ENCODE data around the gene RPL41.
"Not testable (repeated sequence)": the region's sequence is repeated elsewhere in the genome, so short reads cannot be mapped to it uniquely, and the experiment has no call there.

RPL41 gene

DNA sequence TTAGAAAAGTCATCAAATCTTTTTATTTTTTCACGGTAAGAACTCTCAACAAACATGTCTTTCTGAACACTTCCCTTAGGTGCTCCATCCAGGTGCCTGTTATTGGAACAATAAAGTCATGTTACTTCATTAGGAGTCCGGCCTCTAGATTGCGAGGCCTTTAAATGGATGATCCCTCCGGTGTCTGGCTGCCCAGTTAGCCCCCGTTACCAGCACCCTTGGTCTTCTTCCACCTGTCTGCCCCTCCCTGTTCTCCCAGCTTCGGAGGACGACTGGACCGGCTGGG, 12.7 kb upstream of the RPL41 start:
- DNase-seq = no peak

DNA sequence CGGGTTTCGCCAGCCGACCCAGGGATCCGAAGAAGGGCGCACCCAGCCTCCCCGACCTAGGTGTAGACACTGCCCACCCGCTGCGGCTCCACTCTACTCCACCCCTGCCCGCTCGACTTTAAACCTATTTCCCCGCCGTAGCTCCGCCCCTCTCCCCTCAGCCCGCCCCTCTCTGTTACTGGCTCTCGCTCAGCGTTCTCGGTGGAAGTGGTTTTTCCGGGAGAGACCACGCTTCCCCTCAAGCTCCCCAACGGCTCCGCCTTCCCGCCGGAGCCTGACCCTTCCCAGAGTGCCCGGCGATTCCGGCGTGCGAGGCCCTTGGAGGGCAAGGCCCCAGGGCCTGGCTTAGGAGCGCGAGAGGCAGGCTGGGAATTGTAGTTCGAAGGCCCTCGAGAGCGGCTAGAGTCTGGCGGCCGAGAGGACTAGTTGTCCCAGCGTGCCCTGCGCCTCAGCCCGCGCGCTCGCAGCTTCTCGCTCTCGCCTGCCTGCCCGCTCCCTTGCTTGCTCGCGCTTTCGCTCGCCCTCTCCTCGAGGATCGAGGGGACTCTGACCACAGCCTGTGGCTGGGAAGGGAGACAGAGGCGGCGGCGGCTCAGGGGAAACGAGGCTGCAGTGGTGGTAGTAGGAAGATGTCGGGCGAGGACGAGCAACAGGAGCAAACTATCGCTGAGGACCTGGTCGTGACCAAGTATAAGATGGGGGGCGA, 12.2 kb upstream of the RPL41 start, which contains the start of gene PA2G4:
Gene PA2G4 (plus strand): TSS at position 451 of the 706 bp plus-strand sequence. CDS start 179 bp downstream, at position 630.
- peak; percentile 97 for DNase-seq

DNA sequence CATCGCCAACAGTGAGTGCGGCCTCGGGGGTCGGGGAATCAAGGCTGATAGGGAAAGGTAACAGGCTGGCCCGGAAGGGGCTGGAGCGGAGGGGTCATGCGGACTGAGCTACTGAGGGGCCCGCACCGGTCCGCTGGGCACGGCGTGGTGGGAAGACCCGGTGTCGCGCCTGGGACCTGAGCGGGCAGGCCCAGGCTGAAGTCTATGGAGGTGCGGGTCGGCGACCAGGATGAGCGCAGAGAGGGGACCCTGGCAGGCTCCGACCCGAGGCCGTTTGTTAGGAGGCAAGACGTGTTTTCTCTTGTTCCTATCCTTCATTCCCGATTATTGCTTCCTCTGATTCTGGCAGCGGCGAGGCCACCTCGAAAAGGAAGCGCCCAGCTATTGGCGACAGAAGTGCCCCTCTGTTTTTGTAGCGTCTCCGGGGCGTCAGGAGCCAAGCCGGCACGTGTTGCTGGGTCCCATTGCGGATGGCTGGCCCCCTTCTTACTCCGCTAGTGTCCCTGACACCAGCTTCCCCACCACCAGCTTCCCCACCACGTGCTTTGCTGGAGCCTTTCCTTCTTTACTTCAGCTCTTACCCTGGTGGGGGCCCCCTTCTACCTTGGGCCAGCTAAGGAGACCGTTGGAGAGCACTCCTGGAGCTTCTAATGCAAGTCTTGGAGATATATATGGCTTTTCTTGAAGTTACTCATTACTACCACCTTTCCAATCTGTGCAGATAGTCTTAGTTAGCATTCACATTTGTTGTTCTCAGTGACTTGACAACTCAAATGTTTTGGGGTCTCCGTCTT, 11.4 kb upstream of the RPL41 start:
- DNase-seq = no peak

DNA sequence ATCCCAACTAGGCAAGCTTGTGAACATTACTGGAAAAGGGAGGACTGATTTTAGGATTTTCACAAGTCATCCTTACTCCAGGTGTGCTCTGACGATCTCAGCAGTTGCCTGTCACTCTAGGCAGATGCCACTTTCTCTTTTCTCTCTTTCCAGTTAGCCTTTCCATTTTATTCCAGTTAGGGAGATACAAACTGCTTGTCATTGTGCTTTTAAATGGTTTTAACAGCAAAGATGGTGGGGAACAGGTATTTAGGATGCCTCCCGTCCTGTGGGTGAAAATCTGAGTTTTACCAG, 10.9 kb upstream of the RPL41 start:
- DNase-seq = no peak

- no peak for DNase-seq
These were observed 9.2 kb upstream of the RPL41 start for GRCh38 chr12:56107242-56107641.

GRCh38 chr12:56110571-56110970, 5.9 kb upstream of the RPL41 start:
- DNase-seq = no peak

- no peak for DNase-seq
These were observed 2.3 kb upstream of the RPL41 start for GRCh38 chr12:56114084-56114483.

- DNase-seq = no peak
These were observed 1.1 kb upstream of the RPL41 start for GRCh38 chr12:56115329-56115728.

DNA sequence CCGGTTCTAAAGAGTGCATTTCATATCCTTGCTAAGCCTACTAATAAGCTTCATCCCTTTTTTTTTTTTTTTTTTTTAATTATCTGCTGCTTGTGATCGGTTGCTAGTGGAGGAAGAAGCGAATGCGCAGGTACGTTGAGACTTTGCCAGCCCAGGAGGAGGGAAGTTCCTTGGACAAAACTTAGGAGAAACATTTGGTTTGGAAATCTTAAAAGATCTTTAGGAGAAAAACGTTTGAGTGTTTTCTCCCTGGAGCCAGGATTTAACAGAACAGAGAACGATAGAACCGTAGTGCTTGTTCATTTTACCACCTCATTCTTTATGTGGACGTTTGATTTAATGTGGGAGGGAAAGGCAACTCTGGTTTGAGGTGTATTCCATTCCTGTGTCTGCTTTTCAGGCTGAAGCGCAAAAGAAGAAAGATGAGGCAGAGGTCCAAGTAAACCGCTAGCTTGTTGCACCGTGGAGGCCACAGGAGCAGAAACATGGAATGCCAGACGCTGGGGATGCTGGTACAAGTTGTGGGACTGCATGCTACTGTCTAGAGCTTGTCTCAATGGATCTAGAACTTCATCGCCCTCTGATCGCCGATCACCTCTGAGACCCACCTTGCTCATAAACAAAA, 761 bp downstream of the RPL41 start:
- not testable (repeated sequence) for DNase-seq

DNA sequence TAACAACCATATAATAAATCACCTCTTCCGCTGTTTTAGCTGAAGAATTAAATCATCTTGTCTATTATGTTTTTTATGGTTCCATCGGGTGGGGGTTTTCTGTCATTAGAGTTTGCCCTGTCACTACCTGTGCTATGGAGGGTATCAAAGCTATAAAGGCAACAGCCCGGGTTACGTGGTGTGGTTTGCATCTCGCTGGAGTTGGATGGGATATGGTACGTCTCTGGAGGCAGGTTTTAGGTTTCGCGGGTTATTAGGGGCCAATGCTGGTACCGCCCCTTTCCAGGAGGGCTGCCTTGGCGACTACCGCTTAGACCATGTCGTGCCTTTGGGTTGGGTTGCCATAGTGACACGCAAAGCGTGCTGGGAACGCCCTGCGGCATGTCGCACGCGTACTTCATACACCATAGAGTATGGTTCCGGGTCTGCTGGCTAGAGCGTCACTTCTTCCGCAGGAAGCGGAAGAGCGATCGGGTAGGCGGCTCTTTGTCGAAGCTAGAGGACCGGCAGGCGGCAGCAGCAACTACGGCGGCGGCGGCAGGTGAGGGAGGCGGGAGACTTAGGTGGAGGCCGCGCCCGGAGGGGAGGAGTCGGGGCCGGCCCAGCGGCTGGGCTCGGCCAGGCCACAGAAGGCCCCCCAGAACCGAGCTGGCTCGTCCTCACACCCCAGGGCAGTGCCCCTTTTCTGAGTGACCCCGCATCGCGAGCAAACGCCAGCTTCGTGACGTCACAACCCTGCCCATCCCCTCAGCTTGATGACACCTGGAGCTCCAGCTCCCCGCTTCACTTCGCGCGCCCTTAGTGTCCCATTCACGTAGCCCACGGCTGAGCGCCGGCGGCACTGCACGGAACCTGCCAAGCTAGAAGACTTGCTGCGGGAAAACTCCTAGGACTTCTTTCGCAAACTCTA, 1.6 kb downstream of the RPL41 start, which contains the start of gene ZC3H10:
Gene ZC3H10 (plus strand): TSS at position 489 of the 910 bp plus-strand sequence. CDS start 2,297 bp downstream, outside the sequence.
- DNase-seq = peak; percentile 97

DNA sequence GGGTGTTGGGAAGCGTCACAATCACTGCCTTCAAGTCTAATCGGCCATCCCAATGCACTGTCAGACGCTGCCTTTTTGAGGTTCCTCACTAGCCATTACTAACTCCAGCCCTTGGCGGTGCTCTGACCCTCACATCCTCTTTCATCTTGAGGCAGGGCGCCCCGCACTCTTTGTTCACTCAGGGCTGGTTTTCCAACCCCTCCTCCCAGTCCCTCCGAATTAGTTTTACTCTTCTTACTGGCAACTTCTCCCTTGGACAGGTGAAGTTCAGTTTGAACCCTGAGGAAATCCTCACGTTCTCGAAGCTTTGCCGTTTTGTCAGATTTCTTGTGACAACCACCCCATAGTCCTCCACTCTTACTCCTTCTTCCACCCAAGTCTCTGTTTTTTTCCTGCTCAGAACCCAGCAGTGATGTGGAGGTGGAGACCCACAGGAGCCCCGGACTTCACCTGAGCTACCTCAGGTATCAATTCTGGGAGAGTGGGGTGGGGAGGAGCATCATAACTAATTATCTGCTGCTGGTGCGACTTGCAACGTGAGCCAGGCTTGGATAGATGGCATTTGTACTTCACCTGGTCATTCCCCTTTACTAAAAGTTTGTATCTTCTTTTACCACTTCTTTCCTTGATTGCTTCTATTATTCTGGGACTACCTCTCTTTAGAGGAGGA, 2.4 kb downstream of the RPL41 start:
- no peak for DNase-seq

DNA sequence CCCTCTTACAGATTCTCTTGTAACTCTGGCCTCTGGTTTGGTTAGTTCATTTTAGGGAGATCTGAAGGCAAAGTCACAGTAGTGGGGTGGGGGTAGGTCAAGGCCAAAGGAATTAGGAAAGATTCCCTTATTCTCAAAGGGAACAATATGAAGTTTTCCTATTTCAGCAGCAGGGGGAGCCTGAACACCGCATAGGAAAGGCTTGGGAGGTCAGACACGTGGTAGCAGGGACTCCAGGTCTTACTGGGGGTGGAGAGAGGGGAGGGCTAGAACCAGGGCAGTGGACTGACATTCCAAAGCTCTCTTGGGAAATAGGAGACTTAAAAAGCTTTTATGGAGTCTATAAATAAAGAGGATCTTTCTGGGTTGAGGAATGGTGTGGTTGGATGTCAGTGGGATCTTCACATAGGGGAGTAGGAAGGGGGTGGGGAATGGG, 2.9 kb downstream of the RPL41 start:
- peak; percentile 78 for DNase-seq

GRCh38 chr12:56120158-56120846, 3.9 kb downstream of the RPL41 start:
- no peak for DNase-seq

DNA sequence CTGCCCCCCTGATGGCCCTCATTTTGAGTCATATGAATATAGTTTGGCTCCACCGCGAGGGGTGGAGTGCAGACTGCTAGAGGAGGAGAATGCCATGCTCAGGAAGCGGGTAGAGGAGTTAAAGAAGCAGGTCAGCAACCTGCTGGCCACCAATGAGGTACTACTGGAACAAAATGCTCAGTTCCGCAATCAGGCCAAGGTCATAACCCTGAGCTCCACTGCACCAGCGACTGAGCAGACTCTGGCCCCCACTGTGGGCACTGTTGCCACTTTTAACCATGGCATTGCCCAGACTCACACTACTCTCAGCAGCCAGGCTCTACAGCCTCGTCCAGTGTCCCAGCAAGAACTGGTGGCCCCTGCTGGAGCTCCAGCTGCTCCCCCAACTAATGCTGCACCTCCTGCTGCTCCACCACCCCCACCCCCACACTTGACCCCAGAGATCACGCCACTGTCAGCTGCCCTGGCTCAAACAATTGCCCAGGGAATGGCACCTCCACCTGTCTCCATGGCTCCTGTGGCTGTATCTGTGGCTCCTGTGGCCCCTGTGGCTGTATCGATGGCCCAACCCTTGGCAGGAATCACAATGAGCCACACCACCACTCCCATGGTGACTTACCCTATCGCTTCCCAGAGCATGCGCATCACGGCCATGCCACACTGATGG, 4.9 kb downstream of the RPL41 start:
- no peak for DNase-seq

- no peak for DNase-seq
These were observed 6.2 kb downstream of the RPL41 start for GRCh38 chr12:56122637-56123036.

GRCh38 chr12:56124133-56124532, 7.7 kb downstream of the RPL41 start:
- no peak for DNase-seq

- DNase-seq = no peak
These were observed 10.4 kb downstream of the RPL41 start for GRCh38 chr12:56126732-56127239.

DNA sequence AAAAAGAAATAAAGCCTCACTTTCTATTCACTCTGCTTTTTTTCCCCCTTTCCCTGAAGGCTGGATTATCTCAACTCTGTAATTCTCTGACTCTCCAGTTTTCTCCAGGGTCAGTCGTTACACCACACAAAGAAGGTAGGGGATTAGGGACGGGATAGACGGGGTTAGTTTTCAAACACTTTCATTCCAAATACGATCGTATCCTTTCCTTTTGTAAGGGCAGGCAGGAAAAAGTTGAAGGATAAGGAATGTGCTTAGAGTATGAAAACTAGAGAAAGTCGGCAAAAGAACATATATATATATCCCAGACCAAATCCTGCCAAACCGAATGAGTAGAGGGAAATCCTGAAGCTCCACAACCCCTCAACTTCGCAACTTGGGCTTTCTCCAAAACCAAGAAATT, 11.1 kb downstream of the RPL41 start:
- DNase-seq = no peak

DNA sequence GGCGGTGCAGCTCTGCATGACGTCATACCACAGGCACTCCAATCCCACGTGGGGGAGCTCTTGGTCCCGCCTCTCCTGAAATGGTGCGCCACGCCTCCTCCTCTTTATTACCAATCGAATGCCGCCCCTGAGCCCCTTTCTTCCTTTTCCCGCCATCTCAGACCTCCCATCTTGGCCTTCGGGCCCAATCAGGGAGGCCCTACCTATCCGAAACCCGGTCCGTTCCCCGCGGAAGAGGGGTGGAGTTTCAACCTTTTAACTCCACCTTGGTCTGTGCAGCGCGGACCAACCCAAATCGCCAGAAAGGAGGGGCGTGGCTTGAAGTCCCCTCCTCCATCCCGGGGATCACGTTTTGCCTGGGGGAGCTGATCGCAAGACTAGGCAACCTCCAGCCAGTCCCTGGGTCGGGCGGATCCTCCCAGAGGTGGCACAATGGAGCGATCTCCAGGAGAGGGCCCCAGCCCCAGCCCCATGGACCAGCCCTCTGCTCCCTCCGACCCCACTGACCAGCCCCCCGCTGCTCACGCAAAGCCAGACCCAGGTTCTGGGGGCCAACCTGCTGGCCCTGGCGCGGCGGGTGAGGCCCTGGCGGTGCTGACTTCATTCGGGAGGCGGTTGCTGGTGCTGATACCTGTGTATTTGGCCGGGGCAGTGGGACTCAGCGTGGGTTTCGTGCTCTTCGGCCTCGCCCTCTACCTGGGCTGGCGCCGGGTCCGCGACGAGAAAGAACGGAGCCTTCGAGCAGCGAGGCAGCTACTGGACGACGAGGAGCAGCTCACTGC, 11.6 kb downstream of the RPL41 start, which contains the start of gene ESYT1:
Gene ESYT1 (plus strand): TSS at position 380 of the 782 bp plus-strand sequence. CDS start 53 bp downstream, at position 433.
- peak; percentile 98 for DNase-seq

DNA sequence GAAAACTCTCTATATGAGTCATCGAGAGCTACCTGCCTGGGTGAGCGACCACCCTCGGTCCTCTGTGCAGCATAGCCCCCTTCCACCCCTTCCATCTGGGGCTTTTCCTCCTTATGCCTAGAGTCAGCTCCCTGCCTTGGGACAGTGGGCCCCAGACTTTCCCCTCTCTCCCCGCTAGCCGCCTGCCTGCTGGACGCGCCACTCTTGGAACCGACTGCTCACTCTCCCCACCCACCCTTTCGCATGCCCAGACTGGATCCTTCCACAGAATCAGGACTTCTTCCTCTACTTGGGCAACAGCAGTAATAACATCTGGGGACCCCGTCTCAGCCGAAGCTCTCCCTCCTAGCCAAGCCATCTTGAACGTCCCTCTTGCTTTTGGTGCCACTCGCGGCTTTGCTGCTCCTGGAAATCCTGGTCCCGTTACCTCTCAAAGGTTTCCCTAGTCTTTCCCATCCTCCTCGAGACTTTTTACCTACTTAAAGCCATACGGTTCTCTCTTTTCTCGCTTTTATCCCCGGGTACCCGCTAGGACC, 12.3 kb downstream of the RPL41 start:
- peak; percentile 27 for DNase-seq

Measured in kidney glomerular epithelial cell (primary cell).